Measurements from ENCODE around the gene CHMP1B. TPM values are rescaled to one million over a fixed set of nuclear protein-coding genes. Genes with fewer than 3 reads are reported as not detected.

The CHMP1B gene
- total and polyA plus RNA-seq, 9 of the 15 experiments (the other 6 are each of a cell fraction or from before 2014, with no cell fraction given), result 12.3 to 29.9 (median 19.0) TPM

DNA sequence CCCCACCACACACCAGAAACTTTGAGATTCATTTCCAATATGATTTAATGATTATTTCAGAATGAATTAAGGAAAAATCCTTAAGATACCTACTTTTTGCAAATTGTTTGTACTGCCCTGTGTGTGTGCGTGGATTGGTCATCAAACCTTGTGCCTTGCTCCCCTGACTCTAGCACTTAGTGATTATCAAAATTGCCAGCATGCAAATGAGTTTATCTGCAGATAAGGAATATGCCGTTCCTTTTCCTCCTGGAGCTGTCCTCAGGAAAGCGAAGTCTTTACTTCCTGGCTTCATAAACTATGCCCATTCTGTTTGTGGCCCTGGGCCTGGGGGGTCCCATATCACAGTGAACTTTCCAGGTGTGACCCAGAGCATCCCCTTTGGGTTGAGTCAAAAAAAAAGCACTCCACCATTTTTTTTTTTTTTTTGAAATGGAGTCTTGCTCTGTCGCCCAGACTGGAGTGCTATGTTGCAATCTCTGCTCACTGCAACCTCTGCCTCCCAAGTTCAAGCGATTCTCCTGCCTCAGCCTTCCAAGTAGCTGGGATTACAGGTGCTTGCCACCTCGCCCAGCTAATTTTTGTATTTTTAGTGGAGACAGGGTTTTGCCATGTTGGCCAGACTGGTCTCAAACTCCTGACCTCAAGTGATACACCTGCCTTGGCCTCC lies 11.4 kb downstream of the CHMP1B start (continued):
- TF ChIP-seq, protein P1, sequence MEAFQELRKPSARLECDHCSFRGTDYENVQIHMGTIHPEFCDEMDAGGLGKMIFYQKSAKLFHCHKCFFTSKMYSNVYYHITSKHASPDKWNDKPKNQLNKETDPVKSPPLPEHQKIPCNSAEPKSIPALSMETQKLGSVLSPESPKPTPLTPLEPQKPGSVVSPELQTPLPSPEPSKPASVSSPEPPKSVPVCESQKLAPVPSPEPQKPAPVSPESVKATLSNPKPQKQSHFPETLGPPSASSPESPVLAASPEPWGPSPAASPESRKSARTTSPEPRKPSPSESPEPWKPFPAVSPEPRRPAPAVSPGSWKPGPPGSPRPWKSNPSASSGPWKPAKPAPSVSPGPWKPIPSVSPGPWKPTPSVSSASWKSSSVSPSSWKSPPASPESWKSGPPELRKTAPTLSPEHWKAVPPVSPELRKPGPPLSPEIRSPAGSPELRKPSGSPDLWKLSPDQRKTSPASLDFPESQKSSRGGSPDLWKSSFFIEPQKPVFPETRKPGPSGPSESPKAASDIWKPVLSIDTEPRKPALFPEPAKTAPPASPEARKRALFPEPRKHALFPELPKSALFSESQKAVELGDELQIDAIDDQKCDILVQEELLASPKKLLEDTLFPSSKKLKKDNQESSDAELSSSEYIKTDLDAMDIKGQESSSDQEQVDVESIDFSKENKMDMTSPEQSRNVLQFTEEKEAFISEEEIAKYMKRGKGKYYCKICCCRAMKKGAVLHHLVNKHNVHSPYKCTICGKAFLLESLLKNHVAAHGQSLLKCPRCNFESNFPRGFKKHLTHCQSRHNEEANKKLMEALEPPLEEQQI (IDR thresholded peaks at IDR 0.05), result no peak
- TF ChIP-seq CCAR2 (IDR thresholded peaks at IDR 0.05; ENCODE audit: low read depth, low read length), result no peak
- TF ChIP-seq PRMT5 (CRISPR knock-in tag; IDR thresholded peaks at IDR 0.05), result no peak
- peak; percentile 85 for TF ChIP-seq CEBPB (tag; IDR thresholded peaks at IDR 0.05)

DNA sequence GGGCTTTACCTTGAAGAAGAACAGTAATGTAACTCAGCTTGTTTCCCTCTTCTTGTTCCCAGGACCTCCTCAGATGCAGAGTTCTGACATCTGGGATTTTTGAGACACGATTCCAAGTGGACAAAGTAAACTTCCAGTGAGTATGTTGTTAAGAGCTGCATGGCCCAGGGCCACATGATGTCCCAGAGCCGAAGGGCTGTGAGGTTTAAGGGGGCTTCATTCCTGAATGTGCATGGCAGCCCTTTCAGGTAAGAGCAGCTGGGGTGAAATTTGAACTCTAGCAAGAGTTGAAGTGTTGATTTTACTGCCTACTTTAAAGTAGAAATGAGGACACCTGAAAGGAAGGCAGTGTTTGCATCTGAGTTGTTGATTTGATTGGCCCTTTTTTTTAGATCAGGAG lies 13.3 kb downstream of the CHMP1B start:
- no TSS peak for BruUV-seq (replicated peaks)
- Histone ChIP-seq H3K4me2 (ENCODE audit: insufficient read depth, low read length) (no peak overlapping the region), H3K4me3 (no peak overlapping the region), H3K9ac (ENCODE audit: insufficient read depth in 1 of 2, low read depth in 2 of 2, low read length in 2 of 2) (no peak overlapping the region), H3K9me1 (ENCODE audit: control insufficient read depth, insufficient read depth, low read length) (no peaks in the 10 kb centered on the region), H3K4me1 (replicated peaks in 1 of 2; ENCODE audit: control insufficient read depth in 2 of 2, insufficient read depth in 2 of 2, low read length in 2 of 2) (peaks cover 10 to 20% of the 10 kb centered on the region in 2 experiments; a peak in 4 of 5 replicates), H3K36me3 (ENCODE audit: control insufficient read depth, insufficient read depth, low read length) (no peaks in the 10 kb centered on the region), H3K79me2 (ENCODE audit: control insufficient read depth, insufficient read depth, low read length) (no peaks in the 10 kb centered on the region), H3K27me3 (ENCODE audit: control insufficient read depth in 2 of 2, insufficient read depth in 2 of 2, low read length in 2 of 2) (peaks cover 2 to 4% of the 10 kb centered on the region in 2 experiments; a peak in 2 of 5 replicates), H4K20me1 (replicated peaks; ENCODE audit: control insufficient read depth, insufficient read depth, low read length) (no peaks in the 10 kb centered on the region), H2AFZ (ENCODE audit: low read depth, low read length) (no peak overlapping the region), H3K27ac (ENCODE audit: extremely low read depth, low read depth, low read length) (no peak overlapping the region), H3K9me3 (replicated peaks; ENCODE audit: control insufficient read depth, insufficient read depth, low read depth, low read length) (no peaks in the 10 kb centered on the region)
- ChIA-PET POLR2A (interaction anchor here (1.2 to 1.4 kb wide), 3 partner anchors 17 to 53 kb away, joined by 3 to 5 read pairs (median 3); no protein-coding TSS in a partner anchor), CTCF (ENCODE audit: low intra/inter-chr PET ratio) (no interaction called here)
- intact Hi-C loops (cut with micrococcal nuclease) (no loop called here), in situ Hi-C loops (cut with MboI) (no loop called here)
- WGBS (ENCODE audit: insufficient coverage, low coverage, missing lambda C conversion rate), result 14% methylated on average over 2 of the region's 2 CpGs
- DNase-seq (ENCODE audit: extremely low read depth in 1 of 4, low spot score in 3 of 4) (no peak), ATAC-seq (no peak), FAIRE-seq (no peak)
- TF ChIP-seq ELF2 (CRISPR knock-in tag; IDR thresholded peaks at IDR 0.05), result no peak
- TF ChIP-seq NR2C2 (CRISPR knock-in tag; IDR thresholded peaks at IDR 0.05), result no peak
- no peak for TF ChIP-seq NR2C2 (tag; IDR thresholded peaks at IDR 0.05)
- no peak for TF ChIP-seq ZNF696 (CRISPR knock-in tag; conservative IDR thresholded peaks at IDR 0.05)
- TF ChIP-seq, protein P2, sequence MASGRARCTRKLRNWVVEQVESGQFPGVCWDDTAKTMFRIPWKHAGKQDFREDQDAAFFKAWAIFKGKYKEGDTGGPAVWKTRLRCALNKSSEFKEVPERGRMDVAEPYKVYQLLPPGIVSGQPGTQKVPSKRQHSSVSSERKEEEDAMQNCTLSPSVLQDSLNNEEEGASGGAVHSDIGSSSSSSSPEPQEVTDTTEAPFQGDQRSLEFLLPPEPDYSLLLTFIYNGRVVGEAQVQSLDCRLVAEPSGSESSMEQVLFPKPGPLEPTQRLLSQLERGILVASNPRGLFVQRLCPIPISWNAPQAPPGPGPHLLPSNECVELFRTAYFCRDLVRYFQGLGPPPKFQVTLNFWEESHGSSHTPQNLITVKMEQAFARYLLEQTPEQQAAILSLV (tag; IDR thresholded peaks at IDR 0.05), result no peak
- TF ChIP-seq, protein P3, sequence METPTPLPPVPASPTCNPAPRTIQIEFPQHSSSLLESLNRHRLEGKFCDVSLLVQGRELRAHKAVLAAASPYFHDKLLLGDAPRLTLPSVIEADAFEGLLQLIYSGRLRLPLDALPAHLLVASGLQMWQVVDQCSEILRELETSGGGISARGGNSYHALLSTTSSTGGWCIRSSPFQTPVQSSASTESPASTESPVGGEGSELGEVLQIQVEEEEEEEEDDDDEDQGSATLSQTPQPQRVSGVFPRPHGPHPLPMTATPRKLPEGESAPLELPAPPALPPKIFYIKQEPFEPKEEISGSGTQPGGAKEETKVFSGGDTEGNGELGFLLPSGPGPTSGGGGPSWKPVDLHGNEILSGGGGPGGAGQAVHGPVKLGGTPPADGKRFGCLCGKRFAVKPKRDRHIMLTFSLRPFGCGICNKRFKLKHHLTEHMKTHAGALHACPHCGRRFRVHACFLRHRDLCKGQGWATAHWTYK (CRISPR knock-in tag; IDR thresholded peaks at IDR 0.05), result no peak
- TF ChIP-seq ZBTB8A (IDR thresholded peaks at IDR 0.05; ENCODE audit: partially characterized antibody), result no peak
- TF ChIP-seq ZNF561 (CRISPR knock-in tag; conservative IDR thresholded peaks at IDR 0.05), result no peak
- no peak for TF ChIP-seq SREBF1 (IDR thresholded peaks at IDR 0.05; ENCODE audit: borderline replicate concordance, low read depth, low read length)
